HG03280 (cell line): ENCODE results near the gene APCDD1.
"Not testable (repeated sequence)": the region's sequence is repeated elsewhere in the genome, so short reads cannot be mapped to it uniquely, and the experiment has no call there.

Source experiments
- ATAC-seq: cut with Tn5 transposase; IDR thresholded peaks from one replicate; pipeline ENCODE4 v1.9.1; 2021; ENCODE audit warnings: mild to moderate bottlenecking, moderate library complexity; ENCODE audit not compliant: unreplicated experiment

The APCDD1 gene

DNA sequence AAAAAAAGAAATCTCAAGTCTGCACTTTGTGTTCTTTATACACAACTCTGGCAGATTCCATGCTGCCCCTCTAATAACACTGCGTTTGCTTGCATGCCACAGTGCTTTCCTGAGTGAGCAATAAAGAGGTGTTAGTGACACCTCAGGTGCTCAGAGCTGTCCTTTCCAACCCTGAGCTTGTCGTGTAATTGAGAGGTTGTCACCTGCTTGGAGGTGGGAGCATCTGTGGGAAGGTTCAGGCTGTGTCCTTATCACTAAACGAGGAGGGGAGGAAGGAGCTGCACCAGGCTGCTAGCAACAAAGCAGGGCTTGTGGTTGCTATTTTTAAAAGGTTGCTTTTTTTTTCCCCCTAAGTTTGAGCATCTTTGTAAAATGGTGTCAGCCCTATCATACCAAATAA lies 31.9 kb downstream of the APCDD1 start:
- no peak for ATAC-seq

DNA sequence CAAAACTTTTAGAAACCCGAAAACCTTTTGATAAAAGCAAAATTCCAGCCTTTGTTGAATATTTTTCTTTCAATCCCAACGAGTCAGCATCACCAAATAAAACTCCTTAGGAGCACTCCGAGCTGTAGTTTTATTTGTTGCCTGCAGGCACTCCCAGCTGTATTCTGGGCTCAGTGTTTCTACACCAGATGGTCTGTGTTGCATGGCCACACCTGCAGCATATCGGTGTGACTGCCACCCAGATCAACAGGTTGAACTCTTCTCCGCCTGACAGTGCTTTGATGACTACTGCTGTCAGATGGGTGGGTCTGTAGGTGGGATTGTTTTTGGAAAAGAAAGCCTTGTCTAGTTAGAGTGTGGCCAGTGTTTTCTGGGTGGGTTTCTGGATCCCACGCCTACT lies 32.7 kb downstream of the APCDD1 start:
- ATAC-seq = no peak

DNA sequence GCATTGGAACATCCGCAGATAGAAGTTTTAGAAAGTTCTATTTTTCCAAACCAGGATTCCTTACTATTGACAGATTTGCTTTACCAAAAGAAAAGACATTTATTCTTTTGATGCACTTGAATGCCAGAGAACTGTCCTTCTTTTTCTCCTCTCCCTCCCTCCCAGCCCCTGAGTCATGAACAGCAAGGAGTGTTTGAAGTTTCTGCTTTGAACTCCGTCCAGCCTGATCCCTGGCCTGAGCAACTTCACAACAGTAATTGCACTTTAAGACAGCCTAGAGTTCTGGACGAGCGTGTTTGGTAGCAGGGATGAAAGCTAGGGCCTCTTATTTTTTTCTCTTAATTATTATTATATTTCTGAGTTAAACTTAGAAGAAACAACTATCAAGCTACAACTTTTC lies 33.6 kb downstream of the APCDD1 start:
- no peak for ATAC-seq

- peak; percentile 93 for ATAC-seq
Measured at GRCh38 chr18:10490401-10491165, 36.1 kb downstream of the APCDD1 start.

DNA sequence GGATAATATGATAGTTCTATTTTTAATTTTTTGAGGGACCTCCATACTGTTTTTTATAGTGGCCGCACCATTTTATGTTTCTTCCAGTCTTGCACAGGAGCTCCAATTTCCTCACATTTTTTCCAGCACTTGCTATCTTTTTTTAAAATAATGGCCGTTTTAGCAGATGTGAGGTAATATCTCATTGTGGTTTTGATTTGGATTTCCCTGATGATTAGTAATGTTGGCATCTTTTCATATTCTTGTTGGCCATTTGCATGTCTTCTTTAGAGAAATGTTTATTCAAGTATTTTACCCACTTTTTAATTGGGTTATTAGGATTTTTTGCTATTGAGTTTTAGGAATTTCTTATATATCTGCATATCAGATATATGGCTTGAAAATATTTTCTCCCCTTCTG lies 41.5 kb downstream of the APCDD1 start:
- ATAC-seq = no peak

DNA sequence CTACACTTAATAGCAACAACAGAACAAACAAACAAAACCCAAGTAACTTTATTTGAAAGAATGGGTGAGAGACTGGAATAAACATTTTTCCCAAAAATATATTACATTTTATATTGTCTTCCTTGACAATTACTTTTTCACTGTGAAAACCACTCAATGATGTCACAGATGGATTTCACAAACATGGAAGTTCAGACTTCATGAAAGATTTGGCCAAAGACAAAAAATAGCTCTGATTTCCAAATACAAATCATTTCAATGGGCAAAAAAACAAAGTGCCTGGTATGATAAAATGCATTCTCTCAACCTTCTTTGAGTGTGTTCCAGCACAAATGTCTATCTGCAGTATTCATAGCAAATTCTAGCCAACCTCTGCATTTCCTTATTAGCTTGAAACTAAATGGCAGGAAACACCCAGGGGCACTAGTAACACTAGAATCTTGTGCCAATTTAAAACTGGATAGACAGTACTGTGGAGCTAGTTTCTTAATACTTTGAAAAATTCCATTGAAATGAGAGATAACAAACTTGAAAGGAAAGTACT lies 42.8 kb downstream of the APCDD1 start:
- no peak for ATAC-seq

- no peak for ATAC-seq
Measured at GRCh38 chr18:10499230-10499629, 44.8 kb downstream of the APCDD1 start.

DNA sequence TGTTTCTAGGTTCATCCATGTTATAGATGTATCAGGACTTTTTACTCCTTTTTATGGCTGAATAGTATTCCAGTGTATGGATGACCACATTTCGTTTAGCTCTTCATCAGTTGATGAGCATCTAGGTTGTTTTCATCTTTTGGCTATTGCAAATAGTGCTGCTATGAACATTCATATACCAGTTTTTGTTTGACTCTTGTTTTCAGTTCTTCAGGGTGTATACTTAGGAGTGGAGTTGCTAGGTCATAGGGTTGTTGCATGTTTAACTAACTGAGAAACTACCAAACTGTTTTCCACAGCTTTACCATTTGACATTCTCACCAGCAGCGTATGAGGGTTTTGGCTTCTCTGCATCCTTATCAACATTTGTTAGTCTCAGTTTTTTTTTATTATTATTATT lies 45.6 kb downstream of the APCDD1 start:
- no peak for ATAC-seq

DNA sequence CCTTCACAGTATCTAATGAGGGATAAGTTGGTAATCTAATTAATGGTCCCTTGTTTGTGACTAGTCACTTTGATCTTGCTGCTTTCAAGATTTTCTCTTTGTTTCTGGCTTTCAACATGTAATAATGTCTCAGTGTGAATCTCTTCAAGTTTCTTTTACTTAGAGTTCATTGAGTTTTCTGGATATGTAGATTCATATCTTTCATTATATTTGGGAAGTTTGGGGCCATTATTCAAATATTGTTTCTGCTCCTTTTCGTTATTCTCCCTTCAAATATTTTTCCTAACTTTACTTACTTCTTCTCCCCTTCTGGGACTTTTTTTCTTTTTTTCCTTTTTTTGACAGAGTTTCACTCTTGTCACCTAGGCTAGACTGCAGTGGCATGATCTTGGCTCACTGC lies 50.3 kb downstream of the APCDD1 start:
- ATAC-seq = no peak

- not testable (repeated sequence) for ATAC-seq
Measured at GRCh38 chr18:10505892-10506291, 51.5 kb downstream of the APCDD1 start.

GRCh38 chr18:10508591-10508990 lies 54.2 kb downstream of the APCDD1 start:
- ATAC-seq = no peak

- ATAC-seq = no peak
Measured at GRCh38 chr18:10511236-10511635, 56.8 kb downstream of the APCDD1 start.

DNA sequence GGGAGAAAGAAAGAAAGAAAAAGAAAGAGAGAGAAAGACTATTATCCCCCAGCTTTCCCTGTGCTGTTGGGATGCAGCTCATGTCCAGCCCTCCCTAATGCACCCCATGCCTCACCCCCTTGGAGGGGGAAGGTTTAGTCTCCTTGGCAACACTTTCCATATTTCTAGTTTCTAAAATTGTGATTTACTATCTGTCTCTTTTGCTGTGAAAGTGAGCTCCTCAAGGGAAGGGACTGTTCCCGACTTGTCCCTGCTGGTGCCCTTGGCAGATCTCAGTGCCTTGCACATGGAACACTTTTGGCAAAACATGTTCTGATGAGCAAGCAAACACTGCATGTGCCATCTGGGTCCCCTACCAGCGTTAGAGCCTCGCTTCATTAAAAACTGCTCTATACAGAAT lies 59.6 kb downstream of the APCDD1 start:
- no peak for ATAC-seq

DNA sequence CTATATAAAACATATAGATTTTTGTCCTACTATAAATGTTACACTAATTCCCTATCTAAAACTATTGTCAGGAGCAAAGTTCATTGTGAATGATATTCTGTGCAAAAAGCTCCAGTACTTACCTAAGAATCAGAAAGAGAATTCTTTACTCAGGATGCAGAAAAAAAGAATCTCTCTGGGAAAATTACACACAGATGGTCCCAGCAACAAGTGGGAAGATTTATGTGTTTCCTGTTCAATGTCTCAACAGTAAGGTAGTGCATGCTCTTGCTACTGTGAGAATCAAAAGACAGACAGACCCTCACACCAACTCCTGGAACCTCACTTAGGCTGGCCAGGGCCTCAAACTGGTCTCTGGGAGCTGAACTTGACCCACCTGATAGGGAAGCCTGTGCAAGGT lies 60.2 kb downstream of the APCDD1 start:
- no peak for ATAC-seq

DNA sequence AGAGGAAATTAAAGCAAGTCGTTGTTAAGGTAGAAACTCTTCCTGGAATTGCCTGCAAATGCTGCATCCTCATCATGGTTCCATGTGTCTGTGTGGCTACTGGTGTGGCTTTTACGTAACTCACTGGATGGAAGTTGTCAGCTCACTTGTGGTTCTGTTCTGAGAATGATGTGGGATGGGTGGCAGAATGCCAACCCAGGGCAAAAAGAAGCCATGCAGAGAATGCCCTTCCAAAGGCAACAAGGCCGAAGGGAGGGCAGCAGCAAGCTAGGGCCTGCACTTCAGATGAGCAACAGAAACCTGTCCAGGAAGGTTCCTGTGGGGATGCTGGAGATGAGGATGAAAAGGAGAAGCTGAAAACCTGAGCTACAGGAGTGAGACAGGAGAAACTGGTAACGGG lies 61.0 kb downstream of the APCDD1 start:
- no peak for ATAC-seq

- no peak for ATAC-seq
Measured at GRCh38 chr18:10516078-10516477, 61.6 kb downstream of the APCDD1 start.

- ATAC-seq = no peak
Measured at GRCh38 chr18:10518595-10519255, 64.3 kb downstream of the APCDD1 start.

GRCh38 chr18:10519366-10519765 lies 64.9 kb downstream of the APCDD1 start:
- ATAC-seq = no peak

GRCh38 chr18:10519999-10520935 lies 65.8 kb downstream of the APCDD1 start:
- ATAC-seq = peak; percentile 84

DNA sequence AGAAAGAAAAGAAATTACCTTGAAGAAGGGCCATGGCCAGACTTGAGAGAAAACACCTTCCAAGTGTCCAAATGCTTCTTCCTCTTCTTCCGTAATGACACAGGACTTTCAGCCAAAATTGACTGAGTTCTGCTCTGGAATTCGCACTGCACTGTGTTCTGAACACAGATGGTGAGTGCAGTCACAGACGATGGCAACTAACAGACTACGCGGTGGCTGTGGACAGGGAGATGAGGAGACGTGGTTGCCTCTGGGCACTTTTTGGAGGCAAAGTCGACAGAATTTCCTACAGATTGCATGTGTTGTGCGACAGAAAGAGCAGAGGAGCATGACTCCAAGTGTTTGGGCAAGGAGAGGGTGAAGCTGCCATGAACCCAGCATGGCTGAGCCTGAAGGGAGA lies 67.1 kb downstream of the APCDD1 start:
- no peak for ATAC-seq

GRCh38 chr18:10522574-10522973 lies 68.1 kb downstream of the APCDD1 start:
- no peak for ATAC-seq
